Measurements from ENCODE around the gene DUSP10.
A peak's percentile ranks its signal among the peaks of the same experiment; 100 is the strongest.

Gene DUSP10

GRCh38 chr1:221729771-221730330, 12.0 kb downstream of the DUSP10 start:
- DNase-seq, result no peak

DNA sequence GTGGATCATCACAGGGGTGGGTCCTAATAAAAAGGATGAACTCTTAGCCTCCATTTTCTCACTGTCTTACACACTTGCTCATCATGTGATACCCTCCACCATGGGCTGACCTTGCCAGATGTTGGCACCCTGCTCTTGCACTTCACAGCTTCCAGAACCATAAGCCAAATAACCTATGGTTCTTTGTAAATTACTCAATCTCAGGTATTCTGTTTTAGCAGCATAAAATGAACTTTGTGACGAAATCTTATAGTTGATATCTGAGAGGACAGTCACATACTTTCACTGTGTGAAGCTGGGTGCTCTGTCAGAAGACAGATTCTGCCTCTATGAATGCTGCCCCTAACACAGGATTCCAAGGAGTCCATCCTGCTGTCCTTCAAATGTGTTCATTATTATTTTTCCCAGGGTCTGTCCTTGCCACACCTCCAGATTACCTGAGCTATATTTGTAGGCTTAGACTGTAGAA, 13.8 kb downstream of the DUSP10 start:
- no peak for DNase-seq

GRCh38 chr1:221727146-221728036, 14.5 kb downstream of the DUSP10 start:
- DNase-seq, result no peak

DNA sequence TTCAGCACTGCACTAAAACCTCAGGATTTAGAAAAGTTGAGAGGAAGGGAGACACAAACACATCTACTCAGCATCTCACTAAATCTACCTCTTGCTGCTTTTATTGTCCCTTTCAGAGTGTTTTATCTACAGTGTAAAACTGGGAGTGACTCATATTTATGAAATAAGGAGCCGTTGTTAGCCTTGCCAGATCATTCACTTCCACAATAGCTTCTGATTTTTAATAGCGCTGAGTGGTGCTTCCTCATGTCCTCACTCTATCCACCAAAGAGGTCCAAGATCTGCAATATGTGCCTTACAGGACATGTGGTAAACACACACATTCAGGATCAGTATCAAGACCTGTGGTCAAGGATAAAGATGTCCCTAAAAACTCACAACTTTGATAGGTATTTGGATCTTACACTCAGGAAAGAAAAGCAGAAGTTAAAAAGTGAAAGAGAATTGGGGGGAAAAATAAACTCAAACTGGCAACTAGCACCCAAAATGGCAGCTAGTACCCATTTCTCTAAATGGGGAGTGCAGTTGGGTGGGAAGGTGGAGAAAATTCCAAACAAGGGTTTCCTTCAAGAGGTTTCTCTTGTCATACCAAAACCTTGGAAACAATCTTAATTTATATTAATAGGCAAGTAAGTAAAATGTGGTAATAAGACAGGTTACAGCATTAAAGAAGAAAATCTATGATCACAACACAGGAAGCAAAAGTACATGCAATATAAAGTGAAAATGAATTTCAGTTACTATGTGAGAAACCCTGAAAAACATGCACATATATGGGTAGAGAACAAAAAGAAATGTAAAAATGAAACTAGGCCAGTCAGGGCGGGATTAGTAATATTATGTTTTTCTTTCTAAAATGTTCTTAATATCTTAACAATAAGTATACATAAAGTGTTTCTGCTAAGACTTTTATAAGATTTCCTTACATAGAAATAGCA, 15.9 kb downstream of the DUSP10 start:
- DNase-seq, result no peak

GRCh38 chr1:221724931-221725605, 16.8 kb downstream of the DUSP10 start:
- DNase-seq, result no peak

DNA sequence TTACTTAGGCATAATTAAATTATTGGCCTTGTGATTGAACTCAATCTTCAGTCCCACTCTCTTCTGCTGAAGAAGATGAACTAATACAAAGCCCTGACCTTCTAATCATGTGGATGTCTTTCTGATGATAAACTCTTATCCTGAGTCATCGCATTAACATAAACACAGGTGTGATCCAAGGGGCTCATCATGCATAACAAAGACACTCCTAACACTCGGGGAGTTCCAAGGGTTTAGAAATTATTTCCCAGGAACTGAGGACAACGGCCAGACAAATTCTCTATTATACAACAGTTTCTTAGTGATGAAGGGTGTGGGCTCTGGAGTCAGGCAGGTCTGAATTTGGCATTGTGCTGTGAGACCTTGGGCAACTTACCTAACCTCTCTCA, 18.0 kb downstream of the DUSP10 start:
- no peak for DNase-seq

- DNase-seq, result no peak
These were observed 18.7 kb downstream of the DUSP10 start for GRCh38 chr1:221723018-221723847.

DNA sequence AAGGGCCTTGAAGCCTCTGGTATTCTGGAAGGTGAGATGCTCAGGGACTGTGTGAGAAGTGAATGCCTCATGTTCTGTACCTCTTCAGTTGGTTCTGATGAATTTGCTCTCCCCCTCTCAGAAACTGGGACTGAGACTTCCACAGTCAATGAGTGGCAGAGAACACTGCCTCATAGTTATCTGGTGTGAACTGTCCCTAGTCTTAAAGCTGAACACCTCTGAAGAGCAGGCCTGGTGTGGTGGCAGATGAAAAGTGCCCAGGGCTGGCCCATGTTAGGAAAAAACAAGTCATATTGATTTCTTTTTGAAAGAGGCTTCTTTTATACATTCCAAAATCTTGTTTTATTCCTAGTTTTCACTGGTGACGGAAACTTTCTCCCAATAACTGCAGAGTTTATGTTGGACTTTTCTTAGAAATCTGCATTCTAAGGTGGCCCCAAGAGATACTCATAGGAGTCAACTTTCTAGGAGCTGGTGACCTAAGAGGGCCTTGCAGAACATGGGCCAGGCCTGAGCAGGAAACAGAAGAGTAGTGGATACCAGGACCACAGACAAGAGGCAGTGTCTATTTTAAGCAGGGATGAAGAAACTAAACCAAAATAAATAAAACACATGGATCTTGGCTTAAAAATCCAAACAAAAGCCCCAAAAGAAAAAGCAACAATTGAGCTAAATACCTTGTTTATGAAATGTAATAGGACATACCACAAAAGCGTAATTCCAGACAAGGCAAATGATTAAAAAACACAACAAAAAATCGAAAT, 19.5 kb downstream of the DUSP10 start:
- DNase-seq, result no peak

GRCh38 chr1:221720545-221720944, 21.3 kb downstream of the DUSP10 start:
- no peak for DNase-seq

DNA sequence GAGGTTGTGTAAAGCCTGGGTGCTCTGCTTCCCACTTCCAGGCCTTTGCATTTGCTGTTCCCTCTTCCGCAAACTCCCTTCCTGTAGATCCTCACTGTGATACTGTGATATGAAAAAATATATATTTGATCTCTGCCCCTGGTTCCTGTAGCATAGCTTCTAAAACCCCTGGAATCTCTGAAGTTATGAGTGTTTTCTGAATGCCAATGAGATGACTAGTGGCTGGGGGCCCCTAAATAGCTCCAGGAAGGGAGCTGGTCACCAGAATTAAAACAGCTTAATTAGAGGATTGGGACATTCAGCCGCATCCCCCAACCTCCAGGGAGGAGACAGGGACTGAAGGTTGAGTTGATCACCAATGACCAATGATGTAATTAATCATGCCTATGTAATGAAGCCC, 21.9 kb downstream of the DUSP10 start:
- DNase-seq, result no peak

GRCh38 chr1:221719278-221719597, 22.7 kb downstream of the DUSP10 start:
- DNase-seq, result no peak

GRCh38 chr1:221718381-221719277, 23.3 kb downstream of the DUSP10 start:
- DNase-seq, result no peak

GRCh38 chr1:221717485-221717853, 24.4 kb downstream of the DUSP10 start:
- no peak for DNase-seq

- no peak for DNase-seq
These were observed 25.0 kb downstream of the DUSP10 start for GRCh38 chr1:221716713-221717484.

DNA sequence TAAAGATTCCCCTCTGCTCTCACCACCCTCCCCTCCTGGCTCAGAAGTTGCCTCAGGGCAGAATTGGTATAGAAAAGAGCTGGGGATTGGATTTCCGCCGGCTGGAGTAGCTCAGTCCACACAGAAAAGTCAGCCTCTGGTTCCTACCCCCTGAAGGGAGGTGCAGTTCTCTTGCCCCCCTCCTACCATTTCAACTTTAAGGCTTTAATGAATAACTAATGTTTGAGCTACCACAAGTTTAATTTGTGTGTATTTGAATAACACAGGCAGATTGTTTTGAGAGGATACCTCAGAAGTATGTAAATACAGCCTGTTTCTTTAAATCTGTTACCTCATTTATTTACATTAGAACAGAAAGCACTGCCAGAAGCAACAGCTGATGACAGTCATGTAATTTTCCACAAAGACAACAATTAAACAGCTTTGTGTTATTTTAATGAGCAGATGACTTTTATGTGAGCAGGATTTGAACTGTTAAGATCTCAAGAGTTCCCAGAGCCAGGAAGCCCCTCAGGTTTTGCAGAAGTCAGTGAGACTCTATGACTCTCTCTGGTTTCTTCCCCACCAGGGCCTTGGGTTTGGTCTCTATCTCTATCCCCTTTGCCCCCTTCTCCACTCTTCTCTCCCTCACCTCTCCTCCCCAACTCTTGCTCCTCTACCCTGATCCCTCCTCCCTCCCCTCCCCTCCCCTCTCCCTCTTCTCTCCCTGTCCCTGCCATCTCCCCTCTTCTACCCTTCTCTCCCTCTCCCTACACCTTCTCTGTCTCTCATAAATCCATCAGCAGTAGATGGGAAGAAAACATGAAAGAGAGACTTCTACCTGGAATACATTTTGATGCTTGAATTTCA, 26.3 kb downstream of the DUSP10 start:
- no peak for DNase-seq

- no peak for DNase-seq
These were observed 27.4 kb downstream of the DUSP10 start for GRCh38 chr1:221714227-221715152.

GRCh38 chr1:221712776-221713431, 29.0 kb downstream of the DUSP10 start:
- peak; percentile 87 for DNase-seq

Measured in GDM1 (cell line).